ENCODE data around the gene GNAQ.

GNAQ gene

GRCh38 chr9:78046112-78046511, 14.5 kb upstream of the GNAQ start:
- Histone ChIP-seq H2BK12ac (ENCODE audit: low read length in 2 of 2) (no peak overlapping the region), H3K36me3 (ENCODE audit: control insufficient read depth in 1 of 2, insufficient read depth in 2 of 2, low read depth in 1 of 2, low read length in 2 of 2) (no peaks in the 10 kb centered on the region), H3K23ac (ENCODE audit: low read length in 2 of 2) (no peak overlapping the region), H3K4me2 (ENCODE audit: low read length, poor library complexity, severe bottlenecking) (no peak overlapping the region), H2BK5ac (ENCODE audit: low read depth, low read length, poor library complexity, severe bottlenecking) (no peak overlapping the region), H3K4me1 (ENCODE audit: control insufficient read depth, insufficient read depth, low read depth, low read length) (no peaks in the 10 kb centered on the region), H3K27ac (ENCODE audit: low read length, poor library complexity, severe bottlenecking) (no peak overlapping the region), H3K27me3 (ENCODE audit: control insufficient read depth in 1 of 2, insufficient read depth in 1 of 2, low read length in 2 of 2) (no peaks in the 10 kb centered on the region), H2AK5ac (ENCODE audit: low read length, severe bottlenecking) (no peak overlapping the region), H3K79me1 (replicated peaks; ENCODE audit: low read length, poor library complexity, severe bottlenecking) (no peaks in the 10 kb centered on the region), H3K14ac (ENCODE audit: low read length in 2 of 2) (no peak overlapping the region), H3K18ac (ENCODE audit: low read depth in 1 of 2, low read length in 2 of 2) (no peak overlapping the region), H3K9ac (ENCODE audit: low read length) (no peak overlapping the region), H4K91ac (ENCODE audit: low read length) (no peak overlapping the region), H2BK15ac (ENCODE audit: low read depth, poor library complexity, severe bottlenecking) (no peak overlapping the region), H3K4me3 (ENCODE audit: insufficient read depth in 1 of 2, low read depth in 1 of 2, low read length in 2 of 2) (no peak overlapping the region), H4K8ac (ENCODE audit: low read length) (no peak overlapping the region), H3K4ac (ENCODE audit: low read depth in 1 of 2, low read length in 2 of 2) (no peak overlapping the region), H2AFZ (ENCODE audit: low read depth, low read length) (no peak overlapping the region), H3K9me3 (ENCODE audit: control insufficient read depth, low read length) (no peaks in the 10 kb centered on the region), H2BK120ac (ENCODE audit: low read depth, low read length) (no peak overlapping the region)
- no peak for DNase-seq

- H3K4me3 ChIP-seq (ENCODE audit: insufficient read depth in 1 of 2, low read depth in 1 of 2, low read length in 2 of 2) = no peak overlapping the region
- H3K4me2 ChIP-seq (ENCODE audit: low read length, poor library complexity, severe bottlenecking) = no peak overlapping the region
- H3K18ac ChIP-seq (ENCODE audit: low read depth in 1 of 2, low read length in 2 of 2) = no peak overlapping the region
- no peak overlapping the region for H2BK120ac ChIP-seq (ENCODE audit: low read depth, low read length)
- no peaks in the 10 kb centered on the region for H3K27me3 ChIP-seq (ENCODE audit: control insufficient read depth in 1 of 2, insufficient read depth in 1 of 2, low read length in 2 of 2)
- H3K14ac ChIP-seq (ENCODE audit: low read length in 2 of 2) = no peak overlapping the region
- H2BK12ac ChIP-seq (ENCODE audit: low read length in 2 of 2) = no peak overlapping the region
- H4K91ac ChIP-seq (ENCODE audit: low read length) = no peak overlapping the region
- H3K36me3 ChIP-seq (ENCODE audit: control insufficient read depth in 1 of 2, insufficient read depth in 2 of 2, low read depth in 1 of 2, low read length in 2 of 2) = no peaks in the 10 kb centered on the region
- H2BK15ac ChIP-seq (ENCODE audit: low read depth, poor library complexity, severe bottlenecking) = no peak overlapping the region
- no peak for DNase-seq
- H3K4me1 ChIP-seq (ENCODE audit: control insufficient read depth, insufficient read depth, low read depth, low read length) = no peaks in the 10 kb centered on the region
- no peak overlapping the region for H2AK5ac ChIP-seq (ENCODE audit: low read length, severe bottlenecking)
- H3K27ac ChIP-seq (ENCODE audit: low read length, poor library complexity, severe bottlenecking) = no peak overlapping the region
- no peak overlapping the region for H3K4ac ChIP-seq (ENCODE audit: low read depth in 1 of 2, low read length in 2 of 2)
- 73% methylated on average over 4 of the region's 4 CpGs for WGBS
- H3K79me1 ChIP-seq (replicated peaks; ENCODE audit: low read length, poor library complexity, severe bottlenecking) = no peaks in the 10 kb centered on the region
- H2AFZ ChIP-seq (ENCODE audit: low read depth, low read length) = no peak overlapping the region
- no peak overlapping the region for H3K9ac ChIP-seq (ENCODE audit: low read length)
- no peak overlapping the region for H2BK5ac ChIP-seq (ENCODE audit: low read depth, low read length, poor library complexity, severe bottlenecking)
- no peaks in the 10 kb centered on the region for H3K9me3 ChIP-seq (ENCODE audit: control insufficient read depth, low read length)
- no peak overlapping the region for H4K8ac ChIP-seq (ENCODE audit: low read length)
- no peak overlapping the region for H3K23ac ChIP-seq (ENCODE audit: low read length in 2 of 2)
Measured at GRCh38 chr9:78044886-78045285, 13.3 kb upstream of the GNAQ start.

GRCh38 chr9:78044189-78044588, 12.6 kb upstream of the GNAQ start:
- Histone ChIP-seq H2BK12ac (ENCODE audit: low read length in 2 of 2) (no peak overlapping the region), H4K8ac (ENCODE audit: low read length) (no peak overlapping the region), H3K4me1 (ENCODE audit: control insufficient read depth, insufficient read depth, low read depth, low read length) (no peaks in the 10 kb centered on the region), H2AK5ac (ENCODE audit: low read length, severe bottlenecking) (no peak overlapping the region), H3K4me2 (ENCODE audit: low read length, poor library complexity, severe bottlenecking) (no peak overlapping the region), H2AFZ (ENCODE audit: low read depth, low read length) (no peak overlapping the region), H3K23ac (ENCODE audit: low read length in 2 of 2) (no peak overlapping the region), H2BK15ac (ENCODE audit: low read depth, poor library complexity, severe bottlenecking) (no peak overlapping the region), H2BK5ac (ENCODE audit: low read depth, low read length, poor library complexity, severe bottlenecking) (no peak overlapping the region), H3K4ac (ENCODE audit: low read depth in 1 of 2, low read length in 2 of 2) (no peak overlapping the region), H3K14ac (ENCODE audit: low read length in 2 of 2) (no peak overlapping the region), H3K4me3 (ENCODE audit: insufficient read depth in 1 of 2, low read depth in 1 of 2, low read length in 2 of 2) (no peak overlapping the region), H3K27ac (ENCODE audit: low read length, poor library complexity, severe bottlenecking) (no peak overlapping the region), H3K36me3 (ENCODE audit: control insufficient read depth in 1 of 2, insufficient read depth in 2 of 2, low read depth in 1 of 2, low read length in 2 of 2) (no peaks in the 10 kb centered on the region), H3K9ac (ENCODE audit: low read length) (no peak overlapping the region), H3K18ac (ENCODE audit: low read depth in 1 of 2, low read length in 2 of 2) (no peak overlapping the region), H3K9me3 (ENCODE audit: control insufficient read depth, low read length) (no peaks in the 10 kb centered on the region), H3K79me1 (replicated peaks; ENCODE audit: low read length, poor library complexity, severe bottlenecking) (no peaks in the 10 kb centered on the region), H2BK120ac (ENCODE audit: low read depth, low read length) (no peak overlapping the region), H4K91ac (ENCODE audit: low read length) (no peak overlapping the region), H3K27me3 (ENCODE audit: control insufficient read depth in 1 of 2, insufficient read depth in 1 of 2, low read length in 2 of 2) (no peaks in the 10 kb centered on the region)
- WGBS = 93% methylated on average over 4 of the region's 4 CpGs
- no peak for DNase-seq

GRCh38 chr9:78041971-78042370, 10.4 kb upstream of the GNAQ start:
- 91% methylated on average over 1 of the region's 2 CpGs for WGBS
- H2AK5ac ChIP-seq (ENCODE audit: low read length, severe bottlenecking) = no peak overlapping the region
- no peaks in the 10 kb centered on the region for H3K79me1 ChIP-seq (replicated peaks; ENCODE audit: low read length, poor library complexity, severe bottlenecking)
- no peak overlapping the region for H2BK12ac ChIP-seq (ENCODE audit: low read length in 2 of 2)
- DNase-seq = no peak
- no peak overlapping the region for H2AFZ ChIP-seq (ENCODE audit: low read depth, low read length)
- H3K9me3 ChIP-seq (ENCODE audit: control insufficient read depth, low read length) = no peaks in the 10 kb centered on the region
- no peak overlapping the region for H3K18ac ChIP-seq (ENCODE audit: low read depth in 1 of 2, low read length in 2 of 2)
- H3K4ac ChIP-seq (ENCODE audit: low read depth in 1 of 2, low read length in 2 of 2) = no peak overlapping the region
- H3K27ac ChIP-seq (ENCODE audit: low read length, poor library complexity, severe bottlenecking) = no peak overlapping the region
- no peak overlapping the region for H4K8ac ChIP-seq (ENCODE audit: low read length)
- H3K36me3 ChIP-seq (ENCODE audit: control insufficient read depth in 1 of 2, insufficient read depth in 2 of 2, low read depth in 1 of 2, low read length in 2 of 2) = no peaks in the 10 kb centered on the region
- H3K23ac ChIP-seq (ENCODE audit: low read length in 2 of 2) = no peak overlapping the region
- no peak overlapping the region for H4K91ac ChIP-seq (ENCODE audit: low read length)
- H2BK5ac ChIP-seq (ENCODE audit: low read depth, low read length, poor library complexity, severe bottlenecking) = no peak overlapping the region
- H3K9ac ChIP-seq (ENCODE audit: low read length) = no peak overlapping the region
- no peak overlapping the region for H3K4me3 ChIP-seq (ENCODE audit: insufficient read depth in 1 of 2, low read depth in 1 of 2, low read length in 2 of 2)
- H2BK15ac ChIP-seq (ENCODE audit: low read depth, poor library complexity, severe bottlenecking) = no peak overlapping the region
- no peak overlapping the region for H3K14ac ChIP-seq (ENCODE audit: low read length in 2 of 2)
- H3K4me1 ChIP-seq (ENCODE audit: control insufficient read depth, insufficient read depth, low read depth, low read length) = peaks cover 4% of the 10 kb centered on the region
- no peak overlapping the region for H3K4me2 ChIP-seq (ENCODE audit: low read length, poor library complexity, severe bottlenecking)
- H2BK120ac ChIP-seq (ENCODE audit: low read depth, low read length) = no peak overlapping the region
- no peaks in the 10 kb centered on the region for H3K27me3 ChIP-seq (ENCODE audit: control insufficient read depth in 1 of 2, insufficient read depth in 1 of 2, low read length in 2 of 2)
